HG02884 (cell line): ENCODE measurements around the gene ADPRHL1.
A peak's percentile ranks its signal among the peaks of the same experiment; 100 is the strongest.
"Not testable (repeated sequence)": the region's sequence is repeated elsewhere in the genome, so short reads cannot be mapped to it uniquely, and the experiment has no call there.

Source experiments
- ATAC-seq: cut with Tn5 transposase; IDR thresholded peaks from one replicate; pipeline ENCODE4 v1.9.1; 2021; ENCODE audit warnings: mild to moderate bottlenecking, moderate library complexity; ENCODE audit not compliant: unreplicated experiment

The ADPRHL1 gene

DNA sequence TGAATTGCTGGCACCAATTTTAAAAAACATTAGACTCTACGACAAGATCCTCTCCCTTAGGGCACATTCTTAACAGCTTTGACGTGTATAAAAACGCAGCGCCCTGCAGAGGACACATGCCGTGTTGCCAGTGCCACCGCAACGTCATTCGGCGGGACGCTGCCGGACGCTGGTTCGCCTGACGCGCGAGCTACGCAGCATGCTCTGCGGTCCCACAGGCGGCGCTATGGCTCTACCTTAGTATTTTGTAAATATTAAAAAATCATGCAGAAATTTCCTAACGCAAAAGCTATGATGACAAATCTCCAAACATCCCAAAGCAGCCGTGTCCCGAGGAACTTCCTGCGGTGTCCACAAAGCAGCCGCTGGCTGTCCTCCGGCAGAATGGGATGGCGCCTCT lies 4.2 kb upstream of the ADPRHL1 start:
- no peak for ATAC-seq

DNA sequence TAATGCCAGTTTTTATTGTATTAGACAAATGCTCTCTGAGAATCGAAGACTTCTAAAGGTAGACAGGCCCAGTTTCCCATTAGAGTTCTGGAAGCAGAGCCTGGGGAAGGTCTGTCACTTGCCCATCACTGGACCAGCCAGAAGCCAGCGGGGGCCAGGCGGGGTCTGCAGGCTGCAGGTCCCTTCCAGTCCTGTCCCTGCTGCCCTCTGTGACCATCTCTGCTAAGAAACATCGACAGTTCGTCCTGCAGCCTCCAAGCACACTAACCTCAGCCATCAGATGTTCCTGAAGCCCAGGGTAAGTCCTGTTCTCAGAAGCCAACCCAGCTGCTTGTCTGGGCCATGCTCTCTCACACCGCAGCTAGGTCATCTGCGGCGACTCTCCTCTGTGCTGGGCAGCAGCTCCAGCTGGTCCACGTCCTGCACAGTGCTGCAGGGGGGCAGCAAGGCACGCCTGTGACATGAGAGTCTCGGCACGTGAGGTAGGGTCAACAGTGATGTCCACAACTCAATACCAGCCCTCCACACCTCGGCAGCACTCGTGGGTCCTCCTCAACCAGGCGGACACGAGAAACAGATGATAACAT lies 2.9 kb upstream of the ADPRHL1 start:
- no peak for ATAC-seq

- no peak for ATAC-seq
Measured at GRCh38 chr13:113455384-113455783, 2.1 kb upstream of the ADPRHL1 start.

DNA sequence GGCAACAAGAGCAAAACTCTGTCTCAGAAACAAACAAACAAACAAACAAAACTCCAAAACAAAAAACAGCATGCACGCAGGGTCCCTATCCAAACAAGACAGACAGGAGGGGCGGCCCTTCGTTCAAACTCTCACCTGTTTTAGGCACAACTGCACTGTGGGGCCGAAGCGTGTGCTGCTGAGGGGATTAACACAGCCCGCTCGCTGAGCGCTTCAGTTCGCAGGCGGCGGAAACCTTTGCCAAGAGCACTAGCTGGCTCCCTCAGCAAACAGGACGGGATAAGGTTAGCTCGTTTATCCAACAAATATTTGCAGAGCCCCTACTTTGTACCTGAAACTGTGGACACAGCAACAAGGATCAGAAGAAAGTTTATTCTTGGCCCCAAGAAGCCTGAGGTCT lies 1.6 kb upstream of the ADPRHL1 start:
- no peak for ATAC-seq

DNA sequence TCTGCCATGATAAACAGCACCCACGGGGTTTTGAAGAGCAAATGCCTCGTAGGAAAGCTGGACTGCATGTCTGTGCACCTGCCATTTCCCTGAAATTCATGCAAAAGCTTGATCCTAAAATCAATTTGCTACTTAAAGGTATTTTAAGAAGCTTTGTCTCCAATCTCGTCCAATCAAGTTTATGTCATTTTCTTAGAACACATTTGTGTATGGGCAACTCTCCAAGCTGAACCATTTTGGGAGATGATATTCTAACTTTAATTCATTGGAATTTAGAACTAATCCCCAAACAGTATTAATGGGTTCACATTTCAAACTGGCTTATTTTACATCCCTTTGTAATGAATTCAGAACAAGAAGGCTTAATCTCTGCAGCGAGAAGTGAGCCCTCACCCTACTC lies 822 bp downstream of the ADPRHL1 start:
- ATAC-seq = no peak

DNA sequence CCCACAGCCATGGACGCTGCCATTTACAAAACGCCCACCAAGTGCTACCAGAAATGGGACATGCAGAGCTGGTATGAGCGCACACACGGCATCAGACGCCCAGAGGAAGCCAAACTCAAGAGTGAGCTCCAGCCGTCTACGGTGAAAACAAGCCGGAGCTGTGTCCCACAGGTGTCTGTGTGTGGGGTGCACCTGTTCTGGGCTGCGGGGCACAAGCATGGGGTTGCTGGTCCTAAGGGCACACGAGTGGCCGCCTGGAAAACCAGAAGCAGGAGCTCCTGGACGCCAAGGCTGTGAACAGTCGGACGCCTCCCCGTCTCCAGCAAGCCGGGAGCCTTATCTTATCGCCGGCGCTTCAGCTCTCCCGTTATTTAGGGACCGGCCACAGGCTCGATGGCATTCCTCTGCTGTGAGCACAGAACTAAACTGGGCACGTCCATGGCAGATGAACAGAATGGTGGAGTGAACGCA lies 1.3 kb downstream of the ADPRHL1 start:
- ATAC-seq = no peak

- not testable (repeated sequence) for ATAC-seq
Measured at GRCh38 chr13:113450861-113451620, 2.2 kb downstream of the ADPRHL1 start.

- ATAC-seq = not testable (repeated sequence)
Measured at GRCh38 chr13:113450348-113450744, 2.9 kb downstream of the ADPRHL1 start.

DNA sequence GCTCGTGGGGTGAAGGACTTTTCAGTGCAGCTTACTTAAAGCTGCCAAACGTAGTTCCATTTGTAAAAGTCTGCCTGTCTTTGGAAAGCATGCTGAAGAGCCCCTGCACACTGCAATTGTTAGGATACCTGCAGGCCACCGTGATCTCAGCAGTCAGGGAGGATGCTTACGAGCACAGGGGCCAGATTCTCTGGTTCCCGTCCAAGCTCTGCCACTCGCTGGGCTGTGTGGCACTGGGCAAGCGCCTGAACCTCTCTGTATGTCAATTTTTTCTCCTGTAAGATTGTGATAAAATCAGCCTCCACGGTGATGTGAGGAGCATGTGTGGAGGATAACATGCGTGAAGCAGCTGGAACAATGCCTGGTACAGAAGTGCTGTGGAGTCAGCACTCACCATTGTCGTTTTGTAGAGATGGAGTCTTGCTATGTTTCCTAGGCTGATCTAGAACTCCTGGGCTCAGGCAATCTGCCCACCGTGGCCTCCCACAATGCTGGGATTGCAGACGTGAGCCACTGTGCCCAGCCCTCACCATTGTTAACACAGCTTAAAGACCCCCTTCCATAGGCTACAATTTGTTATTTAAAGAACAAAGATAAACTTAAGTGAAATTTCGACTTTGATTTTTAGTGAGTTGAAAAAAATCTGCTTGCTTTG lies 3.5 kb downstream of the ADPRHL1 start:
- no peak for ATAC-seq

DNA sequence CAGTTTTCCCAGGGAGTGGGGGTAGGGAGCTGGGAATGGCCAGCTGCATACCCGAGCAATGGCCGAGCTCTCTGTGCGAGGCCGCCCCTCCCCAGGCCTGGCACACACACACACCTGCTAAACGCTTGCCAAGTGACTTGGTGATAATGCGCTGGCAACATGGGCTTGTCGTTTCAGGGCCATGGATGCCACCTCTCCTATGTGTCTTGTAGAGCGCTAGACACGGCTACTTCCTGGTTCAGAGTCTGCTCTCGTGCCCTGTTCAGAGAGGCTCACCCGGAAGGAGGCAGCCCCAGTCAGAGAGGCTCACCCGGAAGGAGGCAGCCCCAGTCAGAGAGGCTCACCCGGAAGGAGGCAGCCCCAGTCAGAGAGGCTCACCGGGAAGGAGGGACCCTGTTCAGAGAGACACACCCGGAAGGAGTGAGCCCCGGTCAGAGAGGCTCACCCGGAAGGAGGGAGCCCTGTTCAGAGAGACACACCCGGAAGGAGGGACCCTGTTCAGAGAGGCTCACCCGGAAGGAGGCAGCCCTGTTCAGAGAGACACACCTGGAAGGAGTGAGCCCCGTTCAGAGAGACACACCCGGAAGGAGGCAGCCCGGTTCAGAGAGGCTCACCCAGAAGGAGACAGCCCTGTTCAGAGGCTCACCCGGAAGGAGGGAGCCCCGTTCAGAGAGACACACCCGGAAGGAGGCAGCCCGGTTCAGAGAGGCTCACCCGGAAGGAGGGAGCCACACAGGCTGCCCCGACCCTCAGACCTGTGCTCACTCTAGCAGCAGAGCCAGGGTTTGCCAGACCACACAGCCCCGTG lies 4.2 kb downstream of the ADPRHL1 start:
- no peak for ATAC-seq

DNA sequence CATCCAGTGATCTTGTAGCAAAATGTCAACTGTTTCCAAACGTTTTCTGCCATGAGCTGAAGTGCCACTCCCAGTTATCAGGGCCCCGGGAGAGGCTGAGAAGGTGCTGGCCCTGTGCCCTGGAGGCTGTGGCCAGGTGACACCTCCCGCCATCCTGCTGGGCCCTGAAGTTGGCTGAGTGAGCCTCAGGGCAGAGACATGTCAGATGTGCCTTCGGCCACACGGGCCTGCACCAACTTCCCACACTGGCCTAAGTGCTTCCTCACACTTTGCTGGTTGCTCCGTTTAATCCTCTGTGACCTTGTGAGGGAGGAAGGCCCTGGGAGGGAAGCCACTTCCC lies 4.8 kb downstream of the ADPRHL1 start:
- ATAC-seq = no peak

DNA sequence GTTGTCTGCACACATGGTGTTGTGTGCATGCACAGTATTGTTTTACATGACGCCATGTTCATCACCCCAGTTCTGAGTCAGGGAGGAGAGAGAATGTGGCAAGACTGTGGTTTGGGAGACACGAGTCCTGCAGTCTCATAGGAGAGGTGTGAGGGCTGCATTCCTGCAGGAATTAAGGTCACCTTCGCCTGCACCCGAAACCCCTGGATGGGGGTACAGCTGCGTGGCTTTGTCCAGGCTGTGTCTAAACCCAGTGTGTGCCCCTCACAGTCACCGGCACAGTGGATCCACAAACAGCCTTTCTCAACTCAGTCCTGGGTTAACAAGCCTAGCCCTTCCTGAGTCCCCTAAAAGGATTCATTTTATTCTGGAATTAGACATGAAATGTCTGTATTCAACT lies 5.7 kb downstream of the ADPRHL1 start:
- no peak for ATAC-seq

GRCh38 chr13:113446488-113446854 lies 6.8 kb downstream of the ADPRHL1 start:
- ATAC-seq = no peak

DNA sequence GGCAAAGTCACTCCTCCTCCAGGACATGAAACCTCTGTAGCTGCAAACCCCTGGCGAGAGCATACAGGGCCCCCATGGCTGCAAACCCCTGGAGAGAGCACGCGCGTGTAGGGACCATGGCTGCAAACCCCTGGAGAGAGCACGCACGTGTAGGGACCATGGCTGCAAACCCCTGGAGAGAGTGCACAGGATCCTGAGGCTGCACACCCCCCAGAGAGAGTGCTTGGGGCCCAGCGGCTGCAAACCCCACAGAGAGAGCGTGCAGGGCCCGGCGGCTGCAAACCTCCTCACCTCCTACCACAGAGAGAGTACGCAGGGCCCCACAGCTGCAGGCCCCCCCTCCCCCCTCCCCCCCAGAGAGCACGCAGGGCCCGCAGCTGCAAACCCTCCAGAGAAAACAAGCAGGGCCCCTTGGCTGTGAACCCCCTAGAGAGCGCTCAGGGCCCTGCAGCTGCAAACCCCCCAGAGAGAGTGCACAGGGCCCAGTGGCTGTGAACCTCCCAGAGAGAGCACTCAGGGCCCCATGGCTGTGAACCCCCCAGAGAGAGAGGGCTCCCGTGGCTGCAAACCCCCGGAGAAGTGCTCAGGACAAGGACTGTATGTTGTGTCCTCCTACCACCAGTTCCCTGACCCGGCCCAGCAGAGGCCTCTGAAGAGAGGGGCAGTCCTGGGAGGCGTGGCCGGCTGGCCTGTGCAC lies 7.3 kb downstream of the ADPRHL1 start:
- ATAC-seq = peak; percentile 55

DNA sequence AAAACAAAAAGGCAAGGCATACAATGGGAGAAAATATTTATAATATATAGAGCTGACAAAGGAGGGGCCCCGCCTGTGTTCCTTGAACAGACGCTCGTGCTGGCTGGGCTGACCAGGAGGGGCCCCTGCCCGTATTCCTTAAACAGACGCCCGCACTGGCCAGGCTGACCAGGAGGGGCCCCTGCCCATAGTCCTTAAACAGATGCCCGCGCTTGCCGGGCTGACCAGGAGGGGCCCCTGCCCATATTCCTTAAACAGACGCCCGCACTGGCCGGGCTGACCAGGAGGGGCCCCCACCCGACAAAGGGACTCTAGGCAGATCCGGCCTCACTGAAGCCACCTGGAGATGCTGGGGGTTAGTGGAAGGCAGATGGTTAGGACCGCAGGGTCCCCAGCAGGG lies 9.3 kb downstream of the ADPRHL1 start:
- ATAC-seq = no peak

DNA sequence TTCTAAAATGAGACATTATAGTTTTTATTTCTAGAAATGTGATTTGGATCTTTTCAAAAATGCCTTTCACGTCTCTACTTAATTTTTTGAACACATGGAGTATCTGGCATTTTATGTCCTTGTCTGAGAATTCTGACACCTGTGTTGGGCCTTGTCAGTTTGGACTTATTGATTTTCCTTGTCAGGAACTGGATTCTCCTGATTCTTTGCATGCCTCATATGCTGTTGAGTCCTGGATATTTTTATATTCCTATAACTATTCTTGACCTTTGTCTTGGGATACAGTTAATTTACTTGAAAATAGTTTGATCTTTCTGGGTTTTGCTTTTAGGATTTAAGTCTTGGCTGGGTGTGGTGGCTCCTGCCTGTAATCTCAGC lies 10.3 kb downstream of the ADPRHL1 start:
- no peak for ATAC-seq

DNA sequence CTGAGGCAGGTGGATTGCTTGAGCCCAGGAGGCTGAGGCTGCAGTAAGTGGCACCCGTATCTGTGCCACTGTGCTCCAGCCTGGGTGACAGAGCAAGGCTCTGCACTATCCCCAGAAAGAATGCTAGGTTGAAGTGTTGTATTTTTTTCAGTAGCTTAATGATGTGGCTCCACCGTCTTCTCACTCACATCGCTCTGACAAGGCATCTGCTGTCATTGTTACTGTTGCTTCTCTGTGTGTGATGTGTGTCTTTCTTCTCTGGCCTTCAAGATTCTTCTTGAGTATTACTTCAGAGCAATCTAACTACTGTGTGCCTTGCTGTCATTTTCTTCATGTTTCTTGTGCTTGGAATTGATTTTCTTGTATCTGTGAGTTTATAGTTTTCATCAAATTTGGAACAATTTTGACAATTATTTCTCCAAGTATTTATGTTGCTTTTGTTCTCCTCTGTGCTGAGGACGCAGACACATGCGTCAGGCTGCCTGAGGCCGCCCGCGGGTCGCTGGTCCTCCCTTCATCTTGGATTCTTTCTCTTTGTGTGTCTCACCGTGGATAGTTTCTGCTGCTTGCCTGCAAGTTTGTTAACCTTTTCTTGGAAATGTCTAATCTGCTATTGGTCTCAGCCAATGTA lies 10.8 kb downstream of the ADPRHL1 start:
- no peak for ATAC-seq

DNA sequence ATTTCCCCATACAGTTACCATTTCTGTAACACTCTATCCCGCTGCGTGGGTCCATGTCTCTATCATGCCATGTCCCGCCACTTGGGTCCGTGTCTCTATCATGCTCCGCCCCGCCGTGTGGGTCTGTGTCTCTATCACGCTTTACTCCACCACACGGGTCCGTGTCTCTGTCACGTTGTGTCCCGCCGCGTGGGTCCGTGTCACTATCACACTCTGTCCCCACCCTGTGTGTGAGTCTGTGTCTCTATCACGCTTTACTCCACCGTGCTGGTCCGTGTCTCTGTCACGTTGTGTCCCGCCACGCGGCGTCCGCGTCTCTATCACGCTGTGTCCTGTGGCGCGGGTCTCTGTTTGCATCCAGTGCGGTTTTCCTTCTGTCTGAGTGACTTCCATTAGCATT lies 11.6 kb downstream of the ADPRHL1 start:
- no peak for ATAC-seq

GRCh38 chr13:113437408-113438010 lies 15.8 kb downstream of the ADPRHL1 start:
- no peak for ATAC-seq

- ATAC-seq = not testable (repeated sequence)
Measured at GRCh38 chr13:113436866-113437265, 16.4 kb downstream of the ADPRHL1 start.
